ENCODE results near the gene JMJD6.

The JMJD6 gene

DNA sequence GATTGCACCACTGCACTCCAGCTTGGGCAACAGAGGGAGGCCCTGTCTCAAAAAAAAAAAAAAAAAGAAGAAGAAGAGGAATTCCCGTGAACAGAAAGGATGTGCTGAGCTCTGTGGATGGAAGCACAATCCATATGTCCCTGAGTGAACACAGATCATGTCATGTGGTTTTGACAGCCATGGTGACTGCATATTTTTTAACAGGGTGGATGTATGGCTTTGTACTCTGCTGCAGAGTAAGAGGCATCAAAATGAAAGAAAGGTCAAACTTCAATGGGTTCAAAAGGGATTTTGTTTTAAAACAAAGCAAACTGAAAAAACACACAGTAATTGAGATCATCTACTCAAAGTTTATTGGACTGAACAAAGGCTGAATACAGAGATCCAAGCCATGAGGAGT is 47.2 kb downstream of the JMJD6 start:
- no peak for DNase-seq (ENCODE audit: low read depth in 2 of 2)

DNA sequence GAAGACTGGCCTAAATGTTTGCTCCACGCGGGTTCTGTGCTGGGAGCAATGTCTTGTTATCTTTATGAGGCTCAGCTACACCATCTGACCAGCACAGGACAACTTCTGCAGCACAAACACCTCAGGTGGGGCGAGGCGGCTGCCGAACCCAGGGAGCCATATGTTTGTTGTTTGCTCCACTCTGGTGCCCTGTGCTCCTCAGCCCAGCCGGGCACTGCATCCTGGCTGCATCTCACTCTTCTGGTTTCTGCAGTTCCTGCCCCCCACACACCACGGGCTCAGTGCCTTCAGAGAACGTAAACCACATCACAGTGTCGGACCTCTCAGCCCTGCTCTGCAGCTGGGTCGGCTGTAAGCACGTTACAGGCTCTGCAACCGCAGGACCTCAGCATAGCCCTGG is 48.1 kb downstream of the JMJD6 start:
- DNase-seq (ENCODE audit: low read depth in 2 of 2): no peak

DNA sequence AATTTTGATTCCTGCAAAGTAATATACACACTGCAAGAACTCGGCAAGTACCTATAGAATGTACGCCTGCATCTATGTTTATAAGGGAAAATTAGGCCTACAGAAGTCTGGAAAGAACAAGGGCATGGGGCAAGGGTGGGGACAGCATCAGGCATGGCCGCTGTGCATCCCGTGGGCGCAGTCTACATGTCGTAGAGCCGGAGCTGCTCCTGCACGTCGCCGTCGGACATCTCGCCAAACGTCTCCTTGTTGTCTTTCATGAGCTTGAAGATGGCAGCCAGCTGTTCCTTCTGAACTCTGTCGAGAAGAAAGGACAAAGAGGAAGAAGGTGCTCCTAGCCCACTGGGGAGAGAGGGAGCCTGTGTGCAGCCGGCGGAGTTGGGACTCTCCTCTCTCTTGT is 49.0 kb downstream of the JMJD6 start:
- DNase-seq (ENCODE audit: low read depth in 2 of 2): no peak

DNA sequence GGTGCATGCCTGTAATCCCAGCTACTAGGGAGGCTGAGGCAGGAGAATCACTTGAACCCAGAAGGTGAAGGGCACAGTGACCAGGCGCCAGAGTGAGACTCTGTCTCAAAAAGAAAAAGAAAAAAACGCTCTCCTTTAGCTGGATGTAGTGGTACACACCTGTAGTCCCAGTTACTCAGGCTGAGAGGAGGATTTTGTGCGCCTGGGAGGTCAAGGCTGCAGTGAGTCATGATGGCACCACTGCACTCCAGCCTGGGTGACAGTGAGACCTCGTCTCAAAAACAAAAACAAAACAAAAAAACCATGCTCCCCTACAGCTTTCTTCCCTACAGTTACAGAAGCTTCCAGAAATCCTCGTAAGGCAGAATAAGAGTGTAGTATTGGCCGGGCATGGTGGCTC is 49.8 kb downstream of the JMJD6 start:
- DNase-seq (ENCODE audit: low read depth in 2 of 2): no peak

DNA sequence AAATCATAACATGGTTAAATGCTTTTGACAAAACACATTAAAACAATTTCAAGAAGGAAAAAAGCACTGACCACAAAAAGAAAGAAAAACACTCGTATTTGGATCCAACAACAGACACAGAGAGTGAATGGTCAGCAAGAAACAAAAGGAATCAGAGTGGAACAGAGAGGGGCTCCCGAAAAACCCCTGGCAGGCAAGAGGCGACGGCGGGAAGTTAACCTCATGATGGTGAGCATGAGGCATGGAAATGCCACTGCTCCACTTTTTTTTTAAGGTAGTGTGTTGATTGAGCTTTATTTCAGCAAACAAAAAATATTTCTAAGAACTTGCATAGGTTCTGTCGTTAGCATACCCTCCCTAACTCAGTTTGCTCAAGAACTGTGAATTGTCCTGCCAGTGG is 50.8 kb downstream of the JMJD6 start:
- no peak for DNase-seq (ENCODE audit: low read depth in 2 of 2)

DNA sequence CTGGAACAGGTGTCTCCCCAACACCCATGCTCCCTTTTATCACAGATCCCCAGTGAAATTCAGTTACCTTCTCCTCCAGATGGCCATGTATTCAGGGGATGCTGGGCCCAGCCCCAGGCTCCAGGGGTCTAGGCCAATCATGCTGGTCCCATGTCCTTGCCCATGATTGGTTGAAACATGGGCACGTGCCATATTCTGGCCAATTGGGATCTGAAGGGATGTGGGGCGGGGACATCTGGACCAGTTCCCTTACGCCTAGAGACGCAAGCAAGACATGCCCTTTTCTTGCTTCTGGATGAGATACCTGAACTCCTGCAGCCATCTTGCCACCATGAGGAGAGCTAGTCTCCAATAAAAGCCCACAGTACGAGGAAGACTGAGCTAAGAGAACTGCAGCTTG is 51.8 kb downstream of the JMJD6 start:
- DNase-seq (ENCODE audit: low read depth in 2 of 2): no peak

DNA sequence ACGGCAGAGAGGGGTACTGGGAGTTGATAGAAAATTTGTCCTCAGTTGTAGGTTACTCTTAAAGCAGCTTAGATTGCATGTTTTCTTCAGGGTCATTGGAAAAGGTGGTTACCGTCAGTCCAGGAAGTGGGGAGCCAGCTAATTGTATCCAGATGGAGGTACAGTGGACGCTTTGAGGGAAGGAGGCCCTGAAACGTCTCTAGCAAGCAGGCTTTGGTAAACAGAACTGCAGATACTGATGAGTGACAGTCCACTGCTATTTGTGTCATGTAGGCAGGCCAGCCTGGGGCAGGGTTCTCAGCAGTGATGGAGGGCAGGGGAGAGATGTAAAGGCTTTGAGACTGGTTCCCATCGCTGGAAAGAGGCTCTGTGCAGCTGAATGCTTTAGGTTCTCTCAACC is 52.7 kb downstream of the JMJD6 start:
- no peak for DNase-seq (ENCODE audit: low read depth in 2 of 2)

DNA sequence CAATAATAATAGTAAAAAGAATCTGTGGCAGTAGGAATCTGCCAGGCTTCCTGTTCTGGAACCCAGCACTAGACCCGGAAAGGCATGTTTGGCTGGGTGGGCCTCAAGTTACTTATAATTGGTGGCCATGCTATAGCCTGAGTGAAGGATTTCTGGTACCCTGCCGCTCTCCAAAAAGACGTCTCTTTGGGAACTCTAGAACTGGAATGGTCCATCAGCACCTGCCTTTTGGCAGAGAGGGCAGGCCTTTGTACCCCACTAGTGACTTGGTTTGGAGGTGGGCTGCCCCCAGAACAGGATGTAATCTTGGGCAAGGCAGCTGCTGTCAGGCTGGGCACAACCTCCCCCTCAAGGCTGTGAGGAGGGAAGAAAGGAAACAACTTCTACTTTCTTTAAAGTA is 53.5 kb downstream of the JMJD6 start:
- no peak for DNase-seq (ENCODE audit: low read depth in 2 of 2)

DNA sequence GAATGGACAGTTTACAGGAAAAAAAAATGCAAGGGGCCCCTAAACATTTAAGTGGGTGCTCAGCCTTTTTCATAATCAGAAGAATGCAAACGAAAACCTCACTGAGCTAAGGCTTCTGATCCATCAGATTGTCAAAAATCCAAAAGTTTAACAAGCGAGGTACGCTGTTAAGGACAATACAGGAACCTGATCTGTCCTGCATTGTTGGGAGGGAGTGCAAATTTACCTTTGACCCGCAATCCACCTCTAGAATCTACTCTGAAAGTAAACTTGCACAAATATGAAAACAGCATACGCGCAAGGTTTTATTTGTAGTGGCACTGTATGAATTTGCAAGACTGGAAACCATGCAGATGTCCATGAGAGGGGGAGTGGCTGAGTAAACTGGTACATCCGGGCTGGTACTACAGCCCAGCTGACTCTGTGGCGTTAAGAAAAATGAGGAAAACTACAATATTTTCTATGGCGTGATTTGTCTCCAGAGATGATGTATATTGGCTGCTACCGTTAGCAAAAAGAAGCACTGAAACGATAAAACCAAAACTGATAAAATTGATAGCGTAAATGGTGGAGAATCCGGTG is 54.0 kb downstream of the JMJD6 start:
- no peak for DNase-seq (ENCODE audit: low read depth in 2 of 2)

DNA sequence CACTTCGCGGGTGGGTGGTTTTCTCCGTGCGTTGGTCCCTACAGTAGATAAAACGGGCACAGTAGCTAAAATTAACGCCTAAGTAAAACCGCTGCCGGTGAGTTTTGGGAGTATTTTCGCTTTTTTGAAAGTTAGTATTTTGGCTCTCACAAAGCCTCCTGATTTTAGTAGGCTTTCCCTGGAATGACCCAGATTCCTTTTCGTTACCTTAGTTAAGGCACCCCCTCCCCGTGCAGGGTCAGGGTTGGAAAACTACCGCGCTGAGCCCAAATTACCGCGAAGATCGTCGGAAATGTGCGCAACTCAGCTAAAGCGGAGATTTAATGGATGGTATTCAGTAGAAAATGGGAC is 54.5 kb downstream of the JMJD6 start:
- no peak for DNase-seq (ENCODE audit: low read depth in 2 of 2)

DNA sequence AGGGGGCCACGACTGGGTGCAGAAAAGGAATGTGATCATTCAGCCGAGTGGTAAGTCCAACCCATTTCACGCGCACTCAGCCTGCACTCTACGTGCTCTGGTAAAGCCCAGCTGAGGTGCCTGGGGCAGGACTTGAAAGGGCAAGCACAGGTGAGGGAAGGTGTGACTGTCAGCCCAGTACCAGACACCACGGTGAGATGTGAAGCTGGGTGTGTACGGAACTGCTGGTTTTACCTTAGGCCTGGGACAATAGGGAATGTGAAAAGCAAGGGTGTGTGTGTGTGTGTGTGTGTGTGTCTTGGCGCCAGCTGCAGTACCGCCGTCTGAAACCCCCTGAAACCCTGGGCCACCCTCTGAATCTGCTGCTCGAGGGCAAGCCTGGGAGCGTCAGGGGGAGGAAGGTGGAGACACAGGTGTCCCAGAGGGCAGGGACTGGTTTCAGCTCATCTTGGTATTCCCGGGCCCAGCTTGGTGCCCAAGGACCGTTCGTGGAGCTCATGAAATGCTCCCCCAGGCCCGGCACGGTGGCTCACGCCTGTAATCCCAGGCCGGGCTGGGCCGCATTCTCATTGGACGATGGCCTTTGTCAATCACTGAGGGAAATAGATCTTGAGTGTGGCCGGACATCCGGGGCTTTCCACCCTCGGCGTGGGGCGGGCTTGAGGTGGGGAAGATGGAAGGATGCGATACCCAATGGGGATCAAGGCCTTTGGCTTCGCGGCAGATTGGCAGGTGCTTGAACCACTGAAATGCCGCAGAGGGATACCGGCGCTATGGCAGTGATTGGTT is 55.1 kb downstream of the JMJD6 start:
- DNase-seq (ENCODE audit: low read depth in 2 of 2): peak; percentile 98

DNA sequence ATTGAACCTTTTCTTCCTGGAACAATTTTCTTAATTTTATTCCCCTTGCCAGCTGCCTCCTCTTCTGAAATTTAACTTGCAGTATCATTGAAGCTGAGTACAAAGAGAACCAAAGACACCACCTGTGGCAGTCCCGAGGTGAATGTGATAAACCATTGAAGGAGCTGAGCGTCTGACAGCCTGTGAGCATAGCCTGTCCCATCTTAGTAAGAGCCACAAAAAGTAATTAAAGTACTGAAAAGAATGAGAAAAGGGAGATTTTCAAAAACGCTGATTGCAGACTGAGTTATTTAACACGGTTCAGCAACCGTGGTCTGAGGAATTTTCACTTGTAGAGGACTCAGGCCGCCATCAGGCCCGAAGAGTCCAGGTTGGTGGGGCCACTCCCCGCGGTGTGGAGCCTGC is 55.7 kb downstream of the JMJD6 start:
- DNase-seq (ENCODE audit: low read depth in 2 of 2): no peak

DNA sequence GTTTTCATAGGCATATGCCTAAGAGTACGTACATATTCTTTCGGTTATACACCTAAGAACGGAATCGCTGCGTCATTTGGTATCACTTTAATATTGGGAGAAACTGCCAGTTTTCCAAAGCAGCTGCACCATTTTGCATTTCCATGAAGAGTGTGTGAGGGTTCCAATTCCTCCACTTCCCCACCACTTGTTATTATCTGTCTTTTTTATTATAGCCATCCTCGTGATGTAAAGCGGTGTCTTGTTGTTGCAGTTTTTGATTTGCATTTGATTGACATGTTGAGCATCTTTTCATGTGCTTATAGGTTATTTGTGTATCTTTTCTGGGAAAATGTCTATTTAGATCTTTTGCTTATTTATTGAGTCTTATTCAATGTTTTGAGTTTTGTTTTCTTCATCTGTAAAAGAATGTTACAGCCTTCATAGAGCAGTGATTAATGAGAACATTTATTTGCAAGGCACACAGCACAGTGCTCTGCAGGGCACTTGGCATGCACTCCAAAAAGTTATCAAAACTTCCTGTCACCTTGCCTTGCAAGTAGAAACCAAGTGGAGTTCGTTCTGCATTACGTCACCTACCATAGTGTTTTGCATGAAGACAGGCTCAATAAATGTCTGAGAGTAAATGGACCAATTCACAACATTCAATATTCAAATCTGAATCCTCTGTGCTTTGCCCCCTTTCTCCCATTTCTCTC is 56.2 kb downstream of the JMJD6 start:
- DNase-seq (ENCODE audit: low read depth in 2 of 2): no peak
